Neuronal stem cell (in vitro differentiated cells): Measurements from ENCODE around the gene PIK3R4.

Source experiments
- DNase-seq: peaks from one replicate; pipeline ENCODE4 v3.0.0-alpha.2; 2013; ENCODE audit warnings: low spot score
- H2AFZ ChIP-seq: one replicate; pipeline ENCODE4 v1.6.1; 2013; ENCODE audit warnings: mild to moderate bottlenecking, low read length, inconsistent platforms
- H2AK5ac ChIP-seq: 2 replicates; pipeline ENCODE4 v1.6.1; 2013; ENCODE audit warnings: low read depth, mild to moderate bottlenecking, inconsistent platforms, low read length, moderate library complexity, mixed read lengths
- H2BK120ac ChIP-seq: 2 replicates; pipeline ENCODE4 v1.6.1; 2013; ENCODE audit warnings: low read depth, mild to moderate bottlenecking, inconsistent platforms, low read length, moderate library complexity, mixed read lengths
- H2BK12ac ChIP-seq: one replicate; pipeline ENCODE4 v1.6.1; 2013; ENCODE audit warnings: low read length, inconsistent platforms
- H2BK15ac ChIP-seq: 2 replicates; pipeline ENCODE4 v1.6.1; 2013; ENCODE audit warnings: mild to moderate bottlenecking, low read length, inconsistent platforms, mixed read lengths
- H2BK5ac ChIP-seq: one replicate; pipeline ENCODE4 v1.6.1; 2013; ENCODE audit warnings: inconsistent platforms, mild to moderate bottlenecking, low read length, moderate library complexity
- H3K14ac ChIP-seq: one replicate; pipeline ENCODE4 v1.6.1; 2013; ENCODE audit warnings: low read length, inconsistent platforms
- H3K18ac ChIP-seq: 2 replicates; pipeline ENCODE4 v1.6.1; 2013; ENCODE audit warnings: low read length, inconsistent platforms
- H3K23ac ChIP-seq: 2 replicates; pipeline ENCODE4 v1.6.1; 2013; ENCODE audit warnings: low read depth, mild to moderate bottlenecking, mixed read lengths, low read length, inconsistent platforms; ENCODE audit not compliant: poor library complexity
- H3K27ac ChIP-seq: replicated peaks from 3 replicates; pipeline ENCODE4 v1.5.1; 2013; ENCODE audit warnings: low read length, inconsistent platforms
- H3K27me3 ChIP-seq, 3 experiments: 2 replicates each; pipeline ENCODE4 v1.6.1; 2013; ENCODE audit warnings: low read length in 3 of 3, mild to moderate bottlenecking in 2 of 3, inconsistent platforms in 1 of 3, low read depth in 1 of 3, mixed read lengths in 1 of 3, moderate library complexity in 1 of 3; ENCODE audit not compliant: control insufficient read depth in 3 of 3, insufficient read depth in 3 of 3
- H3K36me3 ChIP-seq, 2 donors: replicated peaks in 1 of 2; 2 replicates each; pipeline ENCODE4 v1.6.1; 2013; ENCODE audit warnings: low read length in 2 of 2; ENCODE audit not compliant: control insufficient read depth in 2 of 2, insufficient read depth in 2 of 2
- H3K4ac ChIP-seq: 2 replicates; pipeline ENCODE4 v1.6.1; 2013; ENCODE audit warnings: inconsistent platforms, mild to moderate bottlenecking, low read length, moderate library complexity
- H3K4me1 ChIP-seq, 2 donors: 1 replicate in 1 of 2; 2 replicates in 1 of 2; pipeline ENCODE4 v1.6.1; 2013; ENCODE audit warnings: low read length in 2 of 2, low read depth in 1 of 2; ENCODE audit not compliant: control insufficient read depth in 2 of 2, insufficient read depth in 1 of 2
- H3K4me2 ChIP-seq: one replicate; pipeline ENCODE4 v1.6.1; 2013; ENCODE audit warnings: mild to moderate bottlenecking, low read length, inconsistent platforms; ENCODE audit not compliant: insufficient read depth, poor library complexity, severe bottlenecking
- H3K4me3 ChIP-seq, 2 donors: 2 replicates each; pipeline ENCODE4 v1.5.1; 2013; ENCODE audit warnings: low read length in 2 of 2, mild to moderate bottlenecking in 2 of 2, inconsistent platforms in 1 of 2, moderate library complexity in 1 of 2
- H3K79me1 ChIP-seq: one replicate; pipeline ENCODE4 v1.6.1; 2013; ENCODE audit warnings: low read depth, mild to moderate bottlenecking, inconsistent platforms, low read length, moderate library complexity
- H3K9ac ChIP-seq: one replicate; pipeline ENCODE4 v1.6.1; 2013; ENCODE audit warnings: mild to moderate bottlenecking, low read depth, low read length, inconsistent platforms; ENCODE audit not compliant: poor library complexity
- H3K9me3 ChIP-seq, 2 donors: replicated peaks in 1 of 2; 2 replicates each; pipeline versions ENCODE3 to v1.6.1; 2013; ENCODE audit warnings: low read length in 2 of 2, mild to moderate bottlenecking in 2 of 2, inconsistent platforms in 1 of 2, low read depth in 1 of 2, mixed read lengths in 1 of 2, moderate library complexity in 1 of 2; ENCODE audit not compliant: control insufficient read depth in 2 of 2, insufficient read depth in 1 of 2
- H4K8ac ChIP-seq: one replicate; pipeline ENCODE4 v1.6.1; 2013; ENCODE audit warnings: low read depth, mild to moderate bottlenecking, inconsistent platforms, low read length, moderate library complexity
- H4K91ac ChIP-seq: one replicate; pipeline ENCODE4 v1.6.1; 2013; ENCODE audit warnings: low read length, low read depth, mild to moderate bottlenecking, inconsistent platforms; ENCODE audit not compliant: poor library complexity
- WGBS, 2 donors: extraction: QIAGEN DNeasy Blood & Tissue Kit; methylation state at CpG; one replicate each; pipeline ENCODE4 v1.1.7; 2013; ENCODE audit warnings: missing lambda C conversion rate in 2 of 2, mixed read lengths in 1 of 2; ENCODE audit not compliant: insufficient read length in 2 of 2, insufficient replicate concordance in 1 of 2; ENCODE audit errors: extremely low coverage in 2 of 2; 5-methylcytosine and 5-hydroxymethylcytosine counted together

PIK3R4 gene

DNA sequence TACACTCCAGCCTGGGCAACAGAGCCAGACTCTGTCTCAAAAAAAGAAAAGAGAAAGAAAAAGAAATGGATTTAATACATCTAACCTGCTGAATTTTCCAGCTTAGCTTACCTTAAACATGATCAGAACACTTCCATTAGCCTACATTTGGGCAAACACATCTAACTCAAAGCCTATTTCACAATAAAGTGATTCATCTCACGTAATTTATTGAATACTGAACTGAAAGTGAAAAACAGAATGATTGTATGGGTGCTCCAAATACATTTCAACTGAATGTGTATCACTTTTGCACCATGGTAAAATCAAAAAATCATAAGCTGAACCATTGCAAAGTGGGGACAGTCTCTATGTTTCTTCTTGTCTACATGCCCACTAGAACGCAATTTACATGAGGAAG is 9.0 kb downstream of the PIK3R4 start:
- Histone ChIP-seq H2BK120ac (no peak overlapping the region), H3K14ac (no peak overlapping the region), H3K27ac (no peak overlapping the region), H3K9ac (no peak overlapping the region), H3K27me3 (no peaks in the 10 kb centered on the region), H3K4ac (no peak overlapping the region), H2BK15ac (no peak overlapping the region), H2BK5ac (no peak overlapping the region), H3K79me1 (peaks cover 5% of the 10 kb centered on the region), H4K8ac (no peak overlapping the region), H3K18ac (no peak overlapping the region), H4K91ac (no peak overlapping the region), H3K4me3 (no peak overlapping the region), H3K9me3 (no peaks in the 10 kb centered on the region), H3K36me3 (peaks cover 8 to 71% of the 10 kb centered on the region in 2 donors), H2BK12ac (no peak overlapping the region), H3K23ac (no peak overlapping the region), H2AK5ac (no peak overlapping the region), H2AFZ (no peak overlapping the region), H3K4me2 (no peak overlapping the region), H3K4me1 (no peaks in the 10 kb centered on the region)
- DNase-seq, result no peak
- WGBS, 2 donors, result no CpG with 5 or more reads among the region's 2 CpGs

DNA sequence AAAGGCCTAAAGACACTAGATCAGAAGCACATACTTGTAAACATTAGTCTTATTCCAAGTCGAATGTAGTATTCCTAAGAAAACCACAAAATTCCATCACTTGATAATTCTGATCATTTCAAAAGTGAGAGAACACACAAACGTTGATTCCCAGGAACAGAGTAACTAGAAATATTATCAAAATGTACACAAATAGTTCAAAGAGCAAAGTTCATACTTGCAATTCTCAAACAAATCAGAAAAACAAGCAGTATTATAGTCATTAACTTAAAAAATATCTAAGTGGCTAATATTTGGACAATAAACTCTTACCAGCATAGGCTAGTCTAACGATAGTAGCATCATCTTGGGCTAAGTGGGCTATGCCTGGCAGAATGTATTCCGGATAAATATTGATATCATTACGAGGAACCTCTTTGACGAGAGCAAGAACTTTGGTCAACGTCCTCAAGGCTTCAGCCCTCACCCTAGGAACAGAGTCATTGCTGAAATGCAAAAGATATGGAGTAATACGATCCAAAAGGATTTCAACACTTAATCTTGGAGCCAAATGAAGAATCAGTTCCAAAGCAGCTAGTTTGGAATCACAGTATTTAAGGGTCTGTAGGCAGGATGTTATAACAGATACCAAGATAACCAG is 13.3 kb downstream of the PIK3R4 start:
- no peak overlapping the region for H2AFZ ChIP-seq
- no peak overlapping the region for H3K9ac ChIP-seq
- no peak overlapping the region for H3K14ac ChIP-seq
- H3K27me3 ChIP-seq, result no peaks in the 10 kb centered on the region
- no CpG with 5 or more reads among the region's 8 CpGs for WGBS, 2 donors
- no peak for DNase-seq
- no peak overlapping the region for H3K4me3 ChIP-seq
- no peak overlapping the region for H3K23ac ChIP-seq
- H2BK120ac ChIP-seq, result no peak overlapping the region
- no peak overlapping the region for H3K4me2 ChIP-seq
- no peak overlapping the region for H3K18ac ChIP-seq
- H4K91ac ChIP-seq, result no peak overlapping the region
- H3K9me3 ChIP-seq, result no peaks in the 10 kb centered on the region
- no peak overlapping the region for H4K8ac ChIP-seq
- H3K4ac ChIP-seq, result no peak overlapping the region
- H2AK5ac ChIP-seq, result no peak overlapping the region
- no peak overlapping the region for H2BK15ac ChIP-seq
- peaks cover 2% of the 10 kb centered on the region for H3K79me1 ChIP-seq
- H3K4me1 ChIP-seq, result no peaks in the 10 kb centered on the region
- no peak overlapping the region for H3K27ac ChIP-seq
- no peak overlapping the region for H2BK5ac ChIP-seq
- H2BK12ac ChIP-seq, result no peak overlapping the region
- H3K36me3 ChIP-seq, result peaks cover 6 to 75% of the 10 kb centered on the region in 2 donors

DNA sequence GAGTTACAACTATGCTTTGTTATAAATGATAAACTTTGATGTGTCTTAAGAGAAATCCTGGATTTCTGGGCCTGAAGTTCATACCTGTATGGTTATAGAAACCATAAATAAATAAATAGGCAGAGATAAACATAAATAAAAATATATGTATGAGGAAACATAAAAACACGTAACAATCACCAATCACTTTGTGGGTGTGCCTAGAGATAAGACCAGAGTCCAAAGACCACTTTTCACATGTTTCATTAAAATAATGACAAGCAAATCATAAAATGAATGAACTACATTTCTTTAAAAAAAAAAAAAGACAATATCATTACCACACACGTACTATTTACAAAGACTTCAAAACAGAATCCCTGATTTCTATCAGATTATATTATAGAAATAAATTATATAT is 14.1 kb downstream of the PIK3R4 start:
- Histone ChIP-seq H3K4me3 (no peak overlapping the region), H3K9me3 (no peaks in the 10 kb centered on the region), H2AK5ac (no peak overlapping the region), H2BK15ac (no peak overlapping the region), H3K79me1 (peaks cover 2% of the 10 kb centered on the region), H2BK120ac (no peak overlapping the region), H4K91ac (no peak overlapping the region), H3K27me3 (no peaks in the 10 kb centered on the region), H3K14ac (no peak overlapping the region), H3K23ac (no peak overlapping the region), H3K27ac (no peak overlapping the region), H3K4ac (no peak overlapping the region), H2AFZ (no peak overlapping the region), H3K36me3 (peaks cover 6 to 84% of the 10 kb centered on the region in 2 donors), H2BK5ac (no peak overlapping the region), H3K4me1 (no peaks in the 10 kb centered on the region), H3K4me2 (no peak overlapping the region), H4K8ac (no peak overlapping the region), H3K18ac (no peak overlapping the region), H3K9ac (no peak overlapping the region), H2BK12ac (no peak overlapping the region)
- no peak for DNase-seq
- WGBS, 2 donors, result 100% methylated on average over 1 of the region's 2 CpGs; no CpG with 5 or more reads in 1 of the 2 donors

DNA sequence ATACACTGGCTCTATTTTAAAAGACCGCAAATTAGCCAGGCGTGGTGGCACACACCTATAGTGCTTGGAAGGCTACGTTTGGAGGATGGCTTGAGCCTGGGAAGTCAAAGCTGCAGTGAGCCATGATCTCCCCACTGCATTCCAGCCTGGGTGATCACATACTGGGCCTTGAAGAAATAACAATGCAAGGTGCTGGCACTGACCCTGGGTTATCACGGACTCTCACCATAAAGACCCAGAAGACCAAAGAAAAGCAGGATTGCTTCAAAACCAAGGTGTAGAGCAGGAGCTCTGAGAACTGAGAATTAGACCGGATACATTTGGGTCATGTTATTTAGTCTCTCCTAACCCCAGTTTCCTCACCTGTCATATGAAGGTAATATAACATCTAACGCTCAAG is 14.8 kb downstream of the PIK3R4 start:
- H4K91ac ChIP-seq, result no peak overlapping the region
- no peak overlapping the region for H3K4me2 ChIP-seq

More for the DNA sequence above, 14.8 kb downstream of the PIK3R4 start:
- no peak overlapping the region for H2BK12ac ChIP-seq
- no peak overlapping the region for H3K4ac ChIP-seq
- no peak overlapping the region for H3K14ac ChIP-seq
- H3K79me1 ChIP-seq, result no peaks in the 10 kb centered on the region
- no peak overlapping the region for H3K9ac ChIP-seq
- H4K8ac ChIP-seq, result no peak overlapping the region
- H3K27me3 ChIP-seq, result no peaks in the 10 kb centered on the region
- no peak overlapping the region for H2BK5ac ChIP-seq
- no peak overlapping the region for H2BK15ac ChIP-seq
- DNase-seq, result no peak
- no peaks in the 10 kb centered on the region for H3K9me3 ChIP-seq
- H2BK120ac ChIP-seq, result no peak overlapping the region
- H2AK5ac ChIP-seq, result no peak overlapping the region
- H3K4me1 ChIP-seq, result no peaks in the 10 kb centered on the region
- no peak overlapping the region for H3K4me3 ChIP-seq
- no CpG with 5 or more reads among the region's 6 CpGs for WGBS, 2 donors
- H3K27ac ChIP-seq, result no peak overlapping the region
- H3K18ac ChIP-seq, result no peak overlapping the region
- H3K23ac ChIP-seq, result no peak overlapping the region
- H3K36me3 ChIP-seq, result peaks cover 6 to 82% of the 10 kb centered on the region in 2 donors
- no peak overlapping the region for H2AFZ ChIP-seq
